Vagina (tissue), 2 donors: ENCODE results near the gene CASP5. TPM values are rescaled to one million over a fixed set of nuclear protein-coding genes. Genes with fewer than 3 reads are reported as not detected.
A peak's percentile ranks its signal among the peaks of the same experiment; 100 is the strongest.
"Not testable (repeated sequence)": the region's sequence is repeated elsewhere in the genome, so short reads cannot be mapped to it uniquely, and the experiment has no call there.

Source experiments
- DNase-seq, 2 donors: peaks; one replicate each; pipeline ENCODE4 v3.0.0-alpha.2; 2017; ENCODE audit errors: extremely low spot score in 2 of 2
- H3K27ac ChIP-seq: fragments of 200-600 bp; sonication (generic); one replicate; pipeline ENCODE4 v1.5.1; 2019
- H3K27me3 ChIP-seq: fragments of 200-600 bp; sonication (generic); one replicate; pipeline ENCODE4 v1.5.1; 2019
- H3K36me3 ChIP-seq, 2 donors: fragments of 200-600 bp; sonication (generic); one replicate each; pipeline ENCODE4 v1.5.1; 2017 to 2019
- H3K4me1 ChIP-seq: fragments of 200-600 bp; sonication (generic); one replicate; pipeline ENCODE4 v1.5.1; 2019
- H3K4me3 ChIP-seq, 2 donors: fragments of 200-600 bp; sonication (generic); 1 replicate in 1 of 2; 2 replicates in 1 of 2; pipeline ENCODE4 v1.5.1; 2016 to 2019
- H3K9me3 ChIP-seq: fragments of 200-600 bp; sonication (generic); one replicate; pipeline ENCODE4 v1.5.1; 2019
- CTCF ChIP-seq, 3 experiments: fragments of 450-650 bp in 2 of 3; fragments of 200-600 bp in 1 of 3; sonication (generic) in 1 of 3; IDR thresholded peaks; one replicate each; pipeline ENCODE4 v1.5.1; 2017 to 2019; ENCODE audit warnings: antibody characterized with exemption in 3 of 3, mild to moderate bottlenecking in 2 of 3, moderate library complexity in 2 of 3
- POLR2A ChIP-seq, 2 donors: fragments of 450-650 bp; IDR thresholded peaks; one replicate each; pipeline ENCODE4 v1.6.1; 2017; ENCODE audit warnings: antibody characterized with exemption in 2 of 2, mild to moderate bottlenecking in 2 of 2, moderate library complexity in 2 of 2
- POLR2AphosphoS5 ChIP-seq, 2 donors: sonication (generic); formaldehyde crosslinking; IDR thresholded peaks; one replicate each; pipeline ENCODE4 v1.9.0; 2017; ENCODE audit warnings: antibody characterized with exemption in 2 of 2, mild to moderate bottlenecking in 2 of 2, low read depth in 1 of 2; ENCODE audit not compliant: insufficient read depth in 1 of 2
- intact Hi-C: fragments of 100-400 bp; cut with DNase I; formaldehyde crosslinking; loops from one replicate; pipeline ENCODE4 v1.15.1; 2023
- total RNA-seq: library from RNA; depleted of rRNA; stranded (reverse); fragments of >200 nt; gene quantifications from one replicate; pipeline ENCODE4 v1.2.3, GENCODE V29; 2016

The CASP5 gene
- not detected for total RNA-seq

GRCh38 chr11:105023003-105023402 is at the start of gene CASP5:
TSS of gene CASP5 (minus strand) at chr11:105023168. CDS start at chr11:105023136, 32 bp downstream.
- Histone ChIP-seq H3K4me3 (no peak within 1 kb of the TSS), H3K27me3 (no peaks in the 10 kb centered on the region)
- TF ChIP-seq POLR2AphosphoS5 (IDR thresholded peaks at IDR 0.05; ENCODE audit: insufficient read depth in 1 of 2, low read depth in 1 of 2) (no peak), POLR2A (IDR thresholded peaks at IDR 0.05) (no peak), CTCF (IDR thresholded peaks at IDR 0.05) (no peak)

GRCh38 chr11:105072080-105072479 is 49.1 kb upstream of the CASP5 start:
- DNase-seq, H3K4me3 ChIP-seq, H3K9me3 ChIP-seq, H3K27me3 ChIP-seq, H3K36me3 ChIP-seq, H3K27ac ChIP-seq, intact Hi-C loops, H3K4me1 ChIP-seq: not testable (repeated sequence)

More at GRCh38 chr11:105023003-105023402, at the start of gene CASP5:
- Histone ChIP-seq H3K9me3 (no peaks in the 10 kb centered on the region), H3K4me1 (no peaks in the 10 kb centered on the region), H3K27ac (no peak within 1 kb of the TSS), H3K36me3 (no peaks in the 10 kb centered on the region)
- intact Hi-C loops = no loop called here
- no peak for DNase-seq

GRCh38 chr11:105071089-105071732 is 48.2 kb upstream of the CASP5 start:
- intact Hi-C loops = no loop called here
- Histone ChIP-seq H3K4me3 (peak overlapping the region in 1 of 2 donors; percentile 13), H3K9me3 (no peaks in the 10 kb centered on the region), H3K27me3 (no peaks in the 10 kb centered on the region), H3K4me1 (no peaks in the 10 kb centered on the region), H3K27ac (no peak overlapping the region), H3K36me3 (no peaks in the 10 kb centered on the region)
- DNase-seq = no peak
- TF ChIP-seq POLR2AphosphoS5 (IDR thresholded peaks at IDR 0.05; ENCODE audit: insufficient read depth in 1 of 2, low read depth in 1 of 2) (peak in 1 of 2 donors; percentile 34), POLR2A (IDR thresholded peaks at IDR 0.05) (no peak)

GRCh38 chr11:105070306-105070705 is 47.3 kb upstream of the CASP5 start:
- Histone ChIP-seq H3K36me3 (no peaks in the 10 kb centered on the region), H3K27me3 (no peaks in the 10 kb centered on the region), H3K27ac (no peak overlapping the region), H3K4me1 (no peaks in the 10 kb centered on the region), H3K9me3 (no peaks in the 10 kb centered on the region), H3K4me3 (no peak overlapping the region)
- TF ChIP-seq POLR2AphosphoS5 (IDR thresholded peaks at IDR 0.05; ENCODE audit: insufficient read depth in 1 of 2, low read depth in 1 of 2) (no peak), CTCF (IDR thresholded peaks at IDR 0.05) (no peak), POLR2A (IDR thresholded peaks at IDR 0.05) (no peak)
- intact Hi-C loops = no loop called here
- no peak for DNase-seq

- H3K9me3 ChIP-seq, H3K27me3 ChIP-seq, H3K27ac ChIP-seq, H3K4me1 ChIP-seq, intact Hi-C loops, H3K36me3 ChIP-seq, DNase-seq, H3K4me3 ChIP-seq: not testable (repeated sequence)
Observed at GRCh38 chr11:105069749-105070148, 46.8 kb upstream of the CASP5 start.

- intact Hi-C loops, H3K9me3 ChIP-seq, H3K4me1 ChIP-seq, DNase-seq, H3K27me3 ChIP-seq, H3K4me3 ChIP-seq, H3K27ac ChIP-seq, H3K36me3 ChIP-seq: not testable (repeated sequence)
- peak in 1 of 2 donors; percentile 8 for TF ChIP-seq POLR2AphosphoS5 (IDR thresholded peaks at IDR 0.05; ENCODE audit: insufficient read depth in 1 of 2, low read depth in 1 of 2)
Observed at GRCh38 chr11:105063245-105063941, 40.4 kb upstream of the CASP5 start.

GRCh38 chr11:105057432-105057831 is 34.5 kb upstream of the CASP5 start:
- Histone ChIP-seq H3K27me3 (no peaks in the 10 kb centered on the region), H3K27ac (no peak overlapping the region), H3K9me3 (no peaks in the 10 kb centered on the region), H3K36me3 (no peaks in the 10 kb centered on the region), H3K4me1 (no peaks in the 10 kb centered on the region), H3K4me3 (no peak overlapping the region)
- intact Hi-C loops = no loop called here
- TF ChIP-seq CTCF (IDR thresholded peaks at IDR 0.05) = no peak
- TF ChIP-seq POLR2A (IDR thresholded peaks at IDR 0.05) = no peak
- TF ChIP-seq POLR2AphosphoS5 (IDR thresholded peaks at IDR 0.05; ENCODE audit: insufficient read depth in 1 of 2, low read depth in 1 of 2) = no peak
- no peak for DNase-seq
